Activated T-helper 2 cell treated with anti-CD3 and anti-CD28 coated beads, Interferon-gamma antibody, Interleukin-2, Interleukin-4, amounts not matched to agents 10 μg/mL and 5 μg/mL and 100 μg/mL, durations not matched to agents 14 hours and 24 hours and 36 hours (primary cell): Measurements from ENCODE around the gene XCL1. TPM values are rescaled to one million over a fixed set of nuclear protein-coding genes. Genes with fewer than 3 reads are reported as not detected.

Source experiments
- total RNA-seq: library from RNA; stranded (reverse); gene quantifications from 2 replicates; pipeline ENCODE4 v1.2.3, GENCODE V29; 2022

XCL1 gene
- total RNA-seq, 1 donor from 2014 or later = 76.2 TPM

Other genes starting within 250 kb of the XCL1 start
- gene XCL2, start 32.6 kb upstream of the XCL1 start, total RNA-seq = 208 and 211 TPM in 2 replicates
- not detected in 2 replicates for gene DPT, start 152.6 kb downstream of the XCL1 start, total RNA-seq